ENCODE measurements around the gene RAB1B.
"Not testable (repeated sequence)": the region's sequence is repeated elsewhere in the genome, so short reads cannot be mapped to it uniquely, and the experiment has no call there.

The RAB1B gene

DNA sequence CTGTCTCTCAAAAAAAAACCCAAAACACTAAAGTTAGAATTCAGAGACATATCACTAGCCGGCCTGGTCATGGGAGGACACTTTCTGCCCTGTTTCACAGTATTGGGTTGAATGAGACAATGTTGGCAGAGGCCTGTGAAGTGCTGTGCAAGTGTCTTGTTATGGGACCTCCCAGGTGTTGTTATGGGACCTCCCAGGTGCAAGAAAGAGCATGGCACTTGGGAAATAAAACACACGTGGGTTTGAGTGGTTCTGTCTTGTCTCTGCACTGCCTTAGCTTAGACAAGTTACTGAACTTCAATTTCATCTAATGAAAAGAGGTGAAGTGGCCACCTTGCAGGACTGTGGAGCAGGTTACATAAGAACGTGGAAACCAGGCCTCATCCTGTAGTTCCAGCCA, 28.9 kb upstream of the RAB1B start:
- in situ Hi-C loops (cut with MboI; ENCODE audit: low sequenced_read_pairs): no loop called here

DNA sequence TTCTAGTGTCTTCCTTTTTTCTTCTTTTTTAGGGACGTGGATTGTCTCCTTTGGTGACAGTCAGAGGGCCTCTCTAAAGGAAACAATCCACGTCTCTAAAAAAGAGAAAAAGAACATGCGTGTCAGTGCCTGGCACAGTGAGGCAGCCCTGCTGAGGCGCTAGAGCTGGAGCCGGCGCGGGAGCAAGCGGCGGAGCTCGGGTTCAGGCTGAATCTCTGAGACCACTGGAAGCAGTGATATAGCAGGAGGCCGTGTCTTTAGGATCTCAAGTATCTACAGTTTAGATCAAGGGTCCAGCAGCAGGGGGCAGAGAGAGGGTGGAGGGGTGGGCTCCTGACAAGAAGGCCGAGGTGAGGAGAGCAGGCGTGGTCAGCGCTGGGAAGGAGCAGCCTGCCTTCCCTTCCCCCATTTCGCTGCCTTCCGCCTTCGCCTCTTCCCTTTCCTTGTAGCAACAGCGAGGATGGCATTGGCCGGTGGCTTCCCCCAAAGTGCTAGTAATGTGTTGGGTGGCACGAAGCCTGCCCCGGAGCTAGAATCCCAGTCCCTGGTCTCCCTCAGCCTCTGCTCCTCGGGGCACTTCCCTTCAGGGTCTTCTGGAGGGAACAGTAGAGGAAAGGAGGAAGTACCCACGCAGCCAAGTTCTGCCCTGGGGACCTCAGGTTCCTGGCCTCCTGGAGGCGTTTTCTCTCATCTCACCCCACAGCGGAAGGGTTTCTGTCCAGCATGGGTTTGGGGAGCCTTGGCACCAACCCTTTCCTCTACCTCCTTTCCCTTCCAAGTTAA, 28.2 kb upstream of the RAB1B start:
- in situ Hi-C loops (cut with MboI; ENCODE audit: low sequenced_read_pairs): no loop called here

DNA sequence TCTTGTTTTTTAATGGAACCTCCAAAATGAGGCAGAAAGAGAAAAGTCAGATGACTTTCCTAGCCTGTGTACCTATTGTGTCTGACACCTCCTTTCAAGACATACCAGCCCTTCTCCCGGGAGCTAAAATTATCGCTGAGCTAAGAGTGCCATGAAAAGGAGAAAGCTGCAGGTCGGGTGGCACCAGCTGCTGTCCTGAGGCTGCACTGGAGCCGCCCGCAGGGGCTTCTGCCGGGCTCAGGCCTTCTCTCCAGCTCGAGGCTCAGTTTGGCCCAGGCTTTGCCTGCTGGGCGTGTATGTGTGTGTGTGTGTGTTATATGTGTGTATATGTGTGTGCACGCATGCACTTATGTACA, 27.7 kb upstream of the RAB1B start:
- in situ Hi-C loops (cut with MboI; ENCODE audit: low sequenced_read_pairs): no loop called here

DNA sequence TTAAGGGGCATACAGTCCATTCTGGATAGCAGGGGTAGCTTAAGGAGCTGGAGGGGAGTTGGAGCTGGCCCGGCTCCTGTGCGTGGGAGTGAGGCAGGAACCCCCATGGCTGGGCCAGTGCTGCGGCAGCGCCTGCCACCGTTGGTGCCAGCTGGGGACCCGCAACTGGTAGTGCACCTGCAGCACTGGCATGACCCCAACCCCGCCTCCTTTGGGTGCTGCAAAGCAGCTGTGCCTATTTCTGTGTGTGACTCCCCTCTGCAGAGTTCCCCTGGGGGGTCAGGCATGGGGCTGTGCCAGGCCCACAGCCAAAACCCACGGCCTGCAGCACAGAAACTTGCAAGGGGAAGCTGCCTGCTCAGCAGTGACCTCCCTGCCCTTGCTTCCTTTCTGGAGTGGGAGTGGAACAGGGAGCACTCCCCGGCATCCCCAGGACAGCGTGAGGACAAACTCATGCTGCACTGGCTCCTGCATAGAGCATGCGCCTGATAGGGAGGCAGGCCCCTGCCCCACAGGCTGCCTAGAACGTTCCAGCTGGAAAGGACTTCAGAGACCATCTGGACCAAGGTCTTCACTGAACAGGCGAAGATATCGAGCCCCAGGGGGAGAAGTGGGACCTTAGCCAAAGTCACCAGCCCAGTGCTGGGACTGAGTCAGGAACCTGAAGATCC, 26.2 kb upstream of the RAB1B start:
- in situ Hi-C loops (cut with MboI; ENCODE audit: low sequenced_read_pairs): no loop called here

DNA sequence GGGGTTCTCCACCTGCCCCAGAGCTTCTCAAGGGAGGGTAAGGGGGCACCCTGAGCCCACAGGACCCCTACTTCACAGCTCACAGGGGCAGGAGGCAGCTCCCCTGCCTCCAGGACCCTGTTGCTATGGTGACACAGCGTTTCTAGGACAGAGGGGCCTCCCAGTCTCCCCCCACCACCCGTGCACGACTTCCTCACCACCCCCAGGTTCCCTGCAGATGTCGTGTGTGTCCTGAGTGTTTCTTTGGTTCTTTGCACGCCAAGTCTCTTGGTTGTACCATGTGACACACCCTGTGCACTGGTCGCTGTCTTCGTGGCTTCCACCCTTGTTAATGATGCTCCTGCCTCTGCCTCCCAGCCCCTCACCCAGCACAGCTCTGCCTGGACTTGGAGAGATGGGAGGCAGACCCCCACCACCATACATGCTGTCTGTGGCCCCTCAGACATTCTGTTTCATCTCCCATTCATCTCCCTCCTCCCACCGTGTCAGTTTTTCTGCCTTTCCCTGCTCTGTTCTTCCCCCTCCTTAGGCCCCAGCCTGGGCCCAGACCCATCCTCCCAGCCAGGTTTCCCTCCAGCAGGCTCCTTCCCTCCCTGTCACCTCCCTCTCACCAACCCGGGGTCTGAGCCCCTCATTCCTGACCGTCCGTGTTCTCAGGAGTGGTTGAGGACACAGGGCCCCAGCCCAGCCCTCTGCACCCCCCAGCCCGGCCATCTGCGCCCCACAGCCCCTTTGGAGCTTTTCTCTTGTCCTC, 24.5 kb upstream of the RAB1B start:
- in situ Hi-C loops (cut with MboI; ENCODE audit: low sequenced_read_pairs): no loop called here

DNA sequence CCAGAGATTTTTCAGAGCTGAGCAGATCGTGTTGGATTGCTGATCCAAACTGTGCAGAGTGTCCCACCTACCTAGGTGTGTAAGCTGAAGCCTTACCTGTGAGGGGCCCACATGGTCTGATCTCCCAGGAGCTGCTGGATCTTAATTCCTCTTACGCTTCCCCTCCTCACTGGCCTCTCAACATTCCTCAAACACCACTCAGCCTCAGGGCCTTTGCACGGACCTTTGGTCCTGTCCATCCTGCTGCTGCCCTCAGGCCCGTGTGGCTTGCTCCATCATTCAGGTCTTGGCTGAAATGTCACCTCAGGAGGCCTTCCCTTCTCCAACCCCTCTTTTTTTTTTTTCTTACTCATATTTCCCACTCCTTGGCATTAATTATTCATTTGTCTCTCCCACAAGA, 21.1 kb upstream of the RAB1B start:
- in situ Hi-C loops (cut with MboI; ENCODE audit: low sequenced_read_pairs): no loop called here

DNA sequence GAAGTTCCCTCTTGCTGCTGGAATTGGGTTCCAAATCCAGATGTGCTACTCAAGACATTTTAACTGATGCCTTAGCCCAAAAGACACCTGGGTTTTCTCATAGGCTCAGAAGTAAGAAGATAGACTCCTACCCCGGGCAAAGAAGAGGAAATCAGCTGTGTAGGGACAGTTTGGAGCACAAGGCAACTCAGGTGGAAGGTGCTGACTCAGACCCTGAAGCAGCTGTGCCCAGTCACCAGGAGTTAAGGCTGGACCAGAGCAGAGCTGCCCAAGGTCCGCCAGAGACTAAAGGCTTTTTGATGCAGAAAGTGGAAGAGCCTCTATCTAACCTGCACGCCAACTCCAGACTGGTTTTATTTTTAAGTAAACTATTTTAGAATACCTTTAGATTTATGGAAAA, 20.6 kb upstream of the RAB1B start:
- in situ Hi-C loops (cut with MboI; ENCODE audit: low sequenced_read_pairs): no loop called here

DNA sequence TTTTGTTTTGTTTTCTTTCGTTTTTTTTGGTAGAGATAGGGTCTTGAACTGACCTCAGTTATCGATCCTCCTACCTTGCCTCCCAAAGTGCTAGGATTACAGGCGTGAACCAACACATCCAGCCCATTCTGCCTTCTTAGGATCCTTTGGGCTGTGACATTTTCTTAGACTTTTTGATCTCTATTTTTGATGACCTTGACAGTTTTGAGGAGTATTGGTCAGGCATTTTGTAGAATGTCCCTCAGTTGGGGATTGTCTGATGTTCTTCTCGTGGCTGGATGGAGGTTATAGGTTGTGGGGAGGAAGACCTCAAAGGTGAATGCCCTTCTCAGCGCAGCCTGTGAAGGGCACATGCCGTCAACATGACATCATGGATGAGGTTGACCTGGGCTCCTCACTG, 19.5 kb upstream of the RAB1B start:
- in situ Hi-C loops (cut with MboI; ENCODE audit: low sequenced_read_pairs): no loop called here

DNA sequence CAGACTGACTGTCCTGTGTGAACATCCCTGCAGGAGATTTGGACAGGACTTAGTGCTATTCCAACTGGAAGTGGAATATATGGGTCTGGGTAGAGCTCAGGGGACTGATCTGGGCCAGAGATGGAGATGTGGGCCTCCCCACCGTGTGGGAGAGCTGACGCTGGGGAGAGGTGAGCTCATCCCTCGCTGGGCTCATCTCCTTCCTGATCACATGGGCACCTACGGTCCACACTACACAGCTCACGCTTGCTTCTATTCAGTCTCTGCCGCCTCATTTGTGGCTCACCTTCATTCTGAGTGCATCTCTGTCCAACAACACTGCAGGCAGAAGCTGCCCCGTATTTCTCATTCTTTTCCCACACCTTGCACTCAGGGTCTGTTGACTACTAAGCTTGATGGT, 16.6 kb upstream of the RAB1B start:
- in situ Hi-C loops (cut with MboI; ENCODE audit: low sequenced_read_pairs): no loop called here

DNA sequence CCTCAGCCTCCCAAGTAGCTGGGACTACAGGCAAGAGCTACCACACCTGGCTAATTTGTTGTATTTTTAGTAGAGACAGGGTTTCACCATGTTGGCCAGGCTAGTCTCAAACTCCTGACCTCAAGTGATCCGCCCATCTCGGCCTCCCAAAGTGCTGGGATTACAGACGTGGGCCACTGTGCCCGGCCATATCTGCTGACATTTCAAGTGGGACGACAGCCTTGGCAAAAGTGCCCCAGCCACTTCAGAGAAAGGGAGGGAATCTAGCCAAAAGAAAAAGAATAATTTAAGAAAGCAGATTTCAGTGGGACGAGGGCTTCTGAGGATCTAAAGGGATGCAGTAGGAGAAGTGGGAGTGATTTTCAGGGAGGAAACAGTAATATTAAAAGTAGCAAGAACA, 15.4 kb upstream of the RAB1B start:
- in situ Hi-C loops (cut with MboI; ENCODE audit: low sequenced_read_pairs): not testable (repeated sequence)

DNA sequence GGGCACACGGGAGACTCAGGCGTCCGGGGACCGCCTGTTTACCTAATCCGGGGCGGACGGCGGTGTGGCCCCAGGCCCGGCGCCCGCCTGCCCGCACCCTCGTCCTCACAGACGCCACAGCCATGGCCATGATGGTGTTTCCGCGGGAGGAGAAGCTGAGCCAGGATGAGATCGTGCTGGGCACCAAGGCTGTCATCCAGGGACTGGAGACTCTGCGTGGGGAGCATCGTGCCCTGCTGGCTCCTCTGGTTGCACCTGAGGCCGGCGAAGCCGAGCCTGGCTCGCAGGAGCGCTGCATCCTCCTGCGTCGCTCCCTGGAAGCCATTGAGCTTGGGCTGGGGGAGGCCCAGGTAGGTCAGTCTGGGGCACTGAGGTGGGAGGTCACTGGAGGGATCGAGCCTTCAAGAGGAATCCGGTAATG, 10.0 kb upstream of the RAB1B start:
- in situ Hi-C loops (cut with MboI; ENCODE audit: low sequenced_read_pairs): no loop called here

DNA sequence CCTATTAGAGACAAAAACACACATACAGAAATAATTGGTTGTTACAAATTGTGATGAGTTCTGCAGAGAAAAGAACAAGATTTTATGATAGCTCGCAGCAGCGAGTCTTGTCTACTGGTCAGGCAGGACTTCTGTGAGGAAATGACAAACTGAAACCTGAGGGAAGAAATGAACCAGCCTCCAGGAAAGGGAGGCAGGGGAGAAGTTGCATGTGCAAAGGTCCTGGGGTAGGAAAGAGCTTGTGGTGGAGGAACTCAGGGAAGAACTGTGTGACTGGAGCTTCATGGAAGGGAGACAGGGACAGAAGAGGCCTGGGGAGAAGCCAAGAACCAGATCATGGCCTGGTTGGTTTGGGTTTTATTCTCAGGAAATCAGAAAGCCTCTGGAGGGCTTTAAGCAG, 9.2 kb upstream of the RAB1B start:
- in situ Hi-C loops (cut with MboI; ENCODE audit: low sequenced_read_pairs): no loop called here

DNA sequence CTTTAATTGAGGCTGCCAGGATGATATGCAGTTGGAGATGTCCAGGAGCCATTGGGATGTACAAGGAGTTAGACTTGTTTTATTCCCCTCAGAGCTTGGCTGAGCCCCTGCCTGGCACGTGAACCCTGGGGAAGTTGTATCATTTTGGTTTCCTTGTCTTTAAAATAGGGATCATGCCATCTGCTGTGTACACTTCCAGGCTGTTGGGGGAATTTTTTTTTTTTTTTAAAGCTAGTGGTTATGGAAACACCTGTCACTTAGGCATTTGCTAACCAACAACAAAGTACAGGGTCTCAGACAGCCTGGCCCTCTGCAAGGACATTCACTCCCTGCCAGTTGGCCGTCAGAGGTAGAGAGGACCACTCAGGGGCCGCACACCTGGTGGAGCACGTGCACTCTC, 8.5 kb upstream of the RAB1B start:
- in situ Hi-C loops (cut with MboI; ENCODE audit: low sequenced_read_pairs): no loop called here

DNA sequence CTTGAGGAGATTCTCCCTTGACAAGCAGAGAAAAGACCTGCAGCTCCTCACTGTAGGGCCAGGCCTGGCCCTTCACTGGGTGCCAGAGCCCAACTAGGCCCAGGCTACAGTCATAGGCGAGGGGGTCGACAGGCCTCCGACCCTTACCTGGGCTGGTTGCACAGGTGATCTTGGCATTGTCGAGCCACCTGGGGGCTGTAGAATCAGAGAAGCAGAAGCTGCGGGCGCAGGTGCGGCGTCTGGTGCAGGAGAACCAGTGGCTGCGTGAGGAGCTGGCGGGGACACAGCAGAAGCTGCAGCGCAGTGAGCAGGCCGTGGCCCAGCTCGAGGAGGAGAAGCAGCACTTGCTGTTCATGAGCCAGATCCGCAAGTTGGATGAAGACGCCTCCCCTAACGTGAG, 6.9 kb upstream of the RAB1B start:
- in situ Hi-C loops (cut with MboI; ENCODE audit: low sequenced_read_pairs): no loop called here

DNA sequence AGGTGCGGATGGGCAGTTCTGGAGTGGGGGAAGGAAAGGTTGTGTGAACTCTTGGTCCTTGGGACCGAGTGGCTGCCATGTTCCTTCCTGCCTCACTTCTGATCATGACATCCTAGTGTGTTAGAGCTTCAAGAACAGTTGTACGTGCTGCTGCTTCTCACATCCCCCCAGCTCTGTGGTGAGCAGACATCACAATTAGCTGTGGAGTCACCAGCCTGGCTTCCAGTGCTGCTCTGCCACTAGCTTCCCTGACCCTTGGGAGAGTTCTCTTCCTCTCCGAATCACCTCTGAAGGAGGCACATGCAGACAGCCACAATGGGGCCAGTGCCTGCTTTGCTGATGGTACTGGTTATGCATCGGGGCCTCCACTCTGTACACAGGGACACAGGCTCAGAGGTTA, 6.2 kb upstream of the RAB1B start:
- in situ Hi-C loops (cut with MboI; ENCODE audit: low sequenced_read_pairs): no loop called here

DNA sequence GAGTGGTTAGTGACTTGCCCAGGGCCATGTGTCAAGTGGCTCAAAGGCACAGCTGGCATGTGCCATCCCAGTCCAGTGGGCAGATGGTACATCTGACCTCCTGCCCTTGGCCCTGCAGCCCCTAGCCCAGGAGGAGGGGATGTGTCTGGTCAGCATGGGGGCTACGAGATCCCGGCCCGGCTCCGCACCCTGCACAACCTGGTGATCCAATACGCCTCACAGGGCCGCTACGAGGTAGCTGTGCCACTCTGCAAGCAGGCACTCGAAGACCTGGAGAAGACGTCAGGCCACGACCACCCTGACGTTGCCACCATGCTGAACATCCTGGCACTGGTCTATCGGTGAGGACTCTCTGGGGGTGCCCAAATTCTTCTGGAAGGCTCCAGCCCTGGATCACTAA, 5.7 kb upstream of the RAB1B start:
- in situ Hi-C loops (cut with MboI; ENCODE audit: low sequenced_read_pairs): no loop called here

DNA sequence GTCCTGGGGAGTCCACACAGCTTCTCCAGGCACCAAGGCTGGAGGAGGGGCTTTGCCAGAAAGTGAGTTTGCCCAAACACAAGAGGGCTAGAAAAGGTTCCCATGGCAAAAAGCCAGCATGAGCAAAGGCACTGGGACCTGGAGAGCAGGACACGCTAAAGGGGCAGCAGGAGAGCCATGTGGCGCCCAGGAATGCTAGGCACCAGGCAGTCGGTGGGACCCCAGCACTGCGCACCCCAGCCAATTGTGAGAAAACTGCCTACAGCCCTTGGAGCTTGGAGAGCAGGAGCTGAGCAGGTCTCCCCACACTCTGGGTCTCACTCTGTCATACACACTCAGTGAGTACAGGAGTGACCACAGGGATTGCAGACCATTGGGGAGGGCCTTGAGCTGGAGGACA, 5.2 kb upstream of the RAB1B start:
- in situ Hi-C loops (cut with MboI; ENCODE audit: low sequenced_read_pairs): no loop called here

DNA sequence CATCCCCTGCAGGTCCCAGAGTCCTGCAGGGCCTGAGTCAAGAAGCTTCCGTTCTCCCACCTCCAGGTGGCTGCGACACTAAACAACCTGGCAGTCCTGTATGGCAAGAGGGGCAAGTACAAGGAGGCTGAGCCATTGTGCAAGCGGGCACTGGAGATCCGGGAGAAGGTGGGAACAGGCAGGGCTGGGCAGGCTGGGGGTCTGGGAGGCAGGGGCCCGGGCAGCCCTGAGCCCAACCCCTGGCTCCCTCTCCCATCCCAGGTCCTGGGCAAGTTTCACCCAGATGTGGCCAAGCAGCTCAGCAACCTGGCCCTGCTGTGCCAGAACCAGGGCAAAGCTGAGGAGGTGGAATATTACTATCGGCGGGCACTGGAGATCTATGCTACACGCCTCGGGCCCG, 4.7 kb upstream of the RAB1B start:
- in situ Hi-C loops (cut with MboI; ENCODE audit: low sequenced_read_pairs): no loop called here

DNA sequence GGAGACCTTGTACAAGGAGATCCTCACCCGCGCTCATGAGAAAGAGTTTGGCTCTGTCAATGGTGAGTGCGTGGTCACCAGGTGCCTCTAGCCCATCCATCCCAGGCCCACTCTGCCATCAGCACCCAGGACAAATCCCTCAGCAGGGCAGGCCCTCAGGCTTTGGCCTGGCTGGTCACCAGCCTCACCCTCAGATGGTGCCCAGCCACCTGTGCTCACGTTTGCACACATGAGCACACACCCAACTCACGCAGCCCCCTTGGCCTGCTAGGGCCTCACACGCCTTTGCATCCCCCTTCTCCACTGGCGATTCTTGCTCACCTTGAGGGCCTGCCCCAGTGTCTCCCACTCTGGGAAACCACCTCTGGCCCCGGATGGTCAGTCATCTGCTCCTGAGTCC, 4.1 kb upstream of the RAB1B start:
- in situ Hi-C loops (cut with MboI; ENCODE audit: low sequenced_read_pairs): no loop called here

DNA sequence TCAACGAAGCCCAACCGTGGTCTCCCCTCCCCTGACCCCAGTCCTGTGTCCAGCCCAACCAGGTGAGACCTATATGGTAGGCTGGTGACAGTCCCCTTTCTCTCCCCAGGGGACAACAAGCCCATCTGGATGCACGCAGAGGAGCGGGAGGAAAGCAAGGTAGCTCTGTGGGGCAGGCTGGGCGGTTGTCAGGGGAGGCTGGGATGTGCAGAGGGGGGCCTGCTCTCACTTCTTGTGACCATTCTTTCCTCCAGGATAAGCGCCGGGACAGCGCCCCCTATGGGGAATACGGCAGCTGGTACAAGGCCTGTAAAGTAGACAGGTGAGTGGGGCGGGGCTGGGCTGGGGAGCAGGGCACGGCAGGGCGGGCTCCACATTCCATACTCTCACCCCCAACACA, 3.5 kb upstream of the RAB1B start:
- in situ Hi-C loops (cut with MboI; ENCODE audit: low sequenced_read_pairs): no loop called here

DNA sequence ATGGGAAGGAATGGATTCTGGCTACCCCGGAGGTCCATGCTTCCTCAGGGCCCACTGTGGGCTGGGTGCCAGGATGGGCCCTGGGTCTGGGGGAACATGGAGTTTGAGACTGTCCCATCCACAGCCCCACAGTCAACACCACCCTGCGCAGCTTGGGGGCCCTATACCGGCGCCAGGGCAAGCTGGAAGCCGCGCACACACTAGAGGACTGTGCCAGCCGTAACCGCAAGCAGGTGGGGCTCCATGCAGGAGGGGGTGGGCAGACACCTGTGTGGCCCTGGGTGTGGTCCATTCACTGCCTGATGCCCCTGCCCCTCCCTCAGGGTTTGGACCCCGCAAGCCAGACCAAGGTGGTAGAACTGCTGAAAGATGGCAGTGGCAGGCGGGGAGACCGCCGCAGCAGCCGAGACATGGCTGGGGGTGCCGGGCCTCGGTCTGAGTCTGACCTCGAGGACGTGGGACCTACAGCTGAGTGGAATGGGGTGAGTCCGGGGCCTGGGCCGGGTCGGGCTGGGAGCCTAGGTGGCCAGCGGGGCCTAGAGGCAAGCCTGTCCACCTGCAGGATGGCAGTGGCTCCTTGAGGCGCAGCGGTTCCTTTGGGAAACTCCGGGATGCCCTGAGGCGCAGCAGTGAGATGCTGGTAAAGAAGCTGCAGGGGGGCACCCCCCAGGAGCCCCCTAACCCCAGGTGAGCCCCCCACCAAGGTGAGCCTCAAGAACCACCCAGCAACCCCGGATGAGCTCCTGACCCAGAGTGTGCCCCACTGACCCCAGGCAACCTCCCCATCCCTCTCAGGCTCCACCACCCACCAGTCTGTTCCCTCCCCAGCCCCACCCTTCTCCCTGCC, 2.7 kb upstream of the RAB1B start:
- in situ Hi-C loops (cut with MboI; ENCODE audit: low sequenced_read_pairs): no loop called here

Measured in HL-60/S4 treated with phorbol 12-myristate 13-acetate at 8.2 ng/mL for 4 days and 3 days (cell line).